SIG-M5 treated with dmso at 0.1 percent for 504 hours (cell line): ENCODE results near the gene FTCDNL1.

Experiments used
- DNase-seq: peaks from one replicate; lab custom pipeline; 2025; ENCODE audit not compliant: unreplicated experiment; lab: John Stamatoyannopoulos, UW

FTCDNL1 gene

GRCh38 chr2:199850718-199851500 is at the start of gene FTCDNL1:
Gene FTCDNL1 (minus strand): TSS chr2:199851192. CDS start chr2:199848962, 2,230 bp downstream.
- DNase-seq, result peak; percentile 73

- no peak for DNase-seq
These were observed 45.6 kb upstream of the FTCDNL1 start for GRCh38 chr2:199896617-199897016.

- DNase-seq, result no peak
These were observed 44.4 kb upstream of the FTCDNL1 start for GRCh38 chr2:199895406-199895805.

DNA sequence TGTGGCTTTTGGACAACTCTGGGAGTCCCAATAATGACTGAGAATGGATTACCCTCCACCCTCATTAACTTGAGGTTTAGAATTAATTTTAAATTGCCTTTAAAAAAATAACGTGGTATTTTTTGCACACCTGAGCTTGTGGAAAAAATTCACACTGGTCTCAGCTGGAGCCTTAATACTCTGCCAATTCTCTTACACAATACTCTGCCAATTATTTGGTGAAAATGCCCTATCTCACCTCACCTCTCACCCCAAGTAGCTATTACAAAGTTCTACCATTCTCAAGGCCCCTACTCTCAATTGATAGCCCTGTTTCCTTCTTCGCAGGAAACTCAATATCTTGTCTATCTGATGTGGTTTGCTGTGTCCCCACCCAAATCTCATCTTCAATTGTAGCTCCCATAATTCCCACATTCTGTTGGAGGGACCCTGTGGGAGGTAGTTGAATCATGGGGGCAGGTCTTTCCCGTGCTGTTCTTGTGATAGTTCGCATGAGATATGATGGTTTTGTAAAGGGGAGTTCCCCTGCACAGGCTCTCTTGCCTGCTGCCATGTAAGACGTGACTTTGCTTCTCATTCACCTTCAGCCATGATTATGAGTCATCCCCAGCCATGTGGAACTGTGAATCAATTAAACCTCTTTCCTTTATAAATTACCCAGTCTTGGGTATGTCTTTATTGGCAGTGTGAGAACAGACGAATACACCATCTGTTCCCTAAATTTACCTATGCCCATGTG is 32.7 kb upstream of the FTCDNL1 start:
- DNase-seq, result no peak

GRCh38 chr2:199882667-199883066 is 31.7 kb upstream of the FTCDNL1 start:
- no peak for DNase-seq

DNA sequence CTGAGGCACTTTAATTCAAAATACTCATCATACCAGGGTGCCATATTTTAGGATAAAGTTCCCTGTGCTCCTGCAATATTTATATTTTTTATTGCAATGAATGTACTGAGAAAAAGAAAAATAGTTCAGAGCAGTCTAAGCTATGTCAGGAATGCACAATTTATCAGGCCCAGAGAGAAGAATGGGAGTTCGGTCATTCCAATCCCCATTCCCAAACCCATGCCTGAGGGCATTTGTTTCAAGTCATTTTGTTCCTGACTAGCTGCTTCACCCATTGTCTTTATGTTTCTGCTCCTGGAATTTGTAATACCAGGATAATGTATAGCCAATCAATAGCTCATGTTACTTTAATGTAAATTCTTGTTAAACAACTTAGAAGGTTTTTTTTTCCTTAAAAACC is 24.4 kb upstream of the FTCDNL1 start:
- no peak for DNase-seq

DNA sequence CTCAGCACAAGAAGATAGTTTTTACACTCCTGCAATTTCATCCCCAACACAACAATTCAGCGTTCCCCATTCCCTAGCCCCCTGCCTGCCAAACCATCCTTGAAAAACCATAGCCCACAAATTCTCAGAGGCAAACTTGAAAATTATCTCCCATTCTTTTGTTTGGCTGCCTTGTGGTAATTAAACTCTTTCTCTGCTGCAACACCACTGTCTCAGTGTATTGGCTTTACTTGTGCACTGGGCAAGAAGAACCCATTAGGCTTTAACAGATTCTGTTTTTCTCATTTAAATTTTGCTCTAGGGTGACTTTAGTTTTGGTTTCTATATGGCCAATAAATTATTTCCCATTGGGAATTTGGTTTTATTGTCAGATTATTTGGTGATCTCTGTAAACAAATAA is 23.2 kb upstream of the FTCDNL1 start:
- DNase-seq, result no peak

DNA sequence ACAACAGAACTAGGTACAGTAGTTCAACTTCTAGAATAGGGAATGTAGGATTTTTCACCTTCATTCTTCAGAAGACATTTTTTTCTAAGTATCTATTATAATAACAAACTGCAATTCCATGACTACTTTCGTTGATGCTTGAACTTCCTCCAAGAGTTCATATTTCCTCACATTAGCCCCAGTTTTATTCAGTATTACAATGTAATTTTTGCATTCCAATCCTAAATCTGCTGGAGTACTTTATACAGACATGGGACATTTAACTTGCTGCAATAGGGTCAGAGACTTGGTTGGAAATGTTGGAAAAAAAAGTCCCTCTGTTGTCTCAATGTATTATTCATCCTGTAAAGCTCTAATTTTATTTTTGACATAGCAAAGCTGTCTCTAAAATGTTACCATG is 19.6 kb upstream of the FTCDNL1 start:
- DNase-seq, result no peak

DNA sequence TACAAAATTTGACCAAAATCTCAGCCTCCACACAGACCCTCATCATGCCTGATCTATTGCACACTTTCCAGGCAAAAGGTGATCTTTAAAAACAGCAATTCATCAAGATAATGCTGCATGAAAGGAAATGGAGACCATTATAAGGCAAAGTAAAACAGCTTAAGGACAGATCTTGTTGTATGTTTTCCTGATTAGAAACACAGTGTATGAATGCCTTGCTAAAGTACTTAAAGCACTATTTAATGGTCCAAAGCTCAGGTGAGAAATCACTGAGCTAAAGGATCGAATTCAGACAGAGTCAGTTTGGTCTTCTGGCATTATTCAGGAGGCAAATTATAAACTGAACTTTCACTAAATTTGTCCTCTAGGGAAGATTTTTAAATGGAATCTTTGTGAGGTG is 18.7 kb upstream of the FTCDNL1 start:
- DNase-seq, result no peak

- no peak for DNase-seq
These were observed 18.2 kb upstream of the FTCDNL1 start for GRCh38 chr2:199869227-199869541.

DNA sequence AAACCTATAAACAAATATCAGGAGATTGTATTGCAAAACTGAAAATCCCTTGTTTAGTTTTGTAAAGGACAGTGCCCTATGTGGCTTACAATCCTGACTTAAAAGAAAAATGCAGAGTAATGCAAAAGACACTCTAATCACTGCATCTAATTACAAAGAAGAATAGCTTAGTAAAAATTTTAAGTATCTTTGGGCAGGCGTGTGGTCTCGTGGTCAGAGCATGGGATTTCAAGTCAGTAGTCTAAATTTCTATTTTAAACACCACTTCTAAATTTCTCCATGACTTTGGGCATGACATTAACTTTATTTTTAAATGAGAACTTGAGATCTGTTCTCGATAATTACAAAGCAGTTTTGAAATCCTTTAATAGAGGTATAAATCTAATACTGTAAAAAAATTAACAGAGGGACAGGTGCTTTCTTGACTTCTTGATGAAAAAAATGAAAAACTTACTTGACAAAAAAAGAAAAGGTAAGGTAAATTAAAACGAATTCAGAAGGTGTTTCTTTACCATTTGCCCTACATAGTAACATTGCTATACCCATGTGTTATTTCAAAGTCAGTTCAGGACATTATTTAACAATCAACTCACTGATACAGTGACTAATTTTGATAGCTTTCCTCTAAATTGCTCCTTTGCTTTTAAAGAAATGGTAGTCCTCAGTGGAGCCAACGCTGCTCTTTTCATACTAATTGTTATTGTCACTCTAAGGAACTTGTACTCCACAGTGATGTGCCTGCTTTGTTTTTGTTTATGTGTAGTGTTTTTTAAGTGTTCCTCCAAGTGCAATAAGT is 17.6 kb upstream of the FTCDNL1 start:
- no peak for DNase-seq

GRCh38 chr2:199865905-199866304 is 14.9 kb upstream of the FTCDNL1 start:
- no peak for DNase-seq

DNA sequence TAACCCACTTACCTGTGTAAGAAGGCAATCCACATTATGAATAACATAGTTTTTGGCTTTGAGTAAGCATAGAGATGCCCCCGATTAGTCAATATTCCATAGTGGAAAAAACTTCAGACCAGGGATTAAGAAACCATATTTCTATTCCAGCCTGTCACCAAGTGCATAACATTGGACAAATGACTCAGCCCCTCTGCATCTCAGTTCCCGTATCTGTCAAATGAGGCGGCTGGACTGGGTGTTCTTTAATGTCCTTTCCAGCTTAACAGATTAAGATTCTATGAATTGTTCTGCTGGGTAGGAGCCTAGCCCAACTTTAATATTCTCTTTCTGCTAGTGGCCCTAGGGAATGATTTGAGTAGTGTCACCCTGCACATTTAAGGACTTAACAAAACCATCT is 11.8 kb upstream of the FTCDNL1 start:
- peak; percentile 13 for DNase-seq

DNA sequence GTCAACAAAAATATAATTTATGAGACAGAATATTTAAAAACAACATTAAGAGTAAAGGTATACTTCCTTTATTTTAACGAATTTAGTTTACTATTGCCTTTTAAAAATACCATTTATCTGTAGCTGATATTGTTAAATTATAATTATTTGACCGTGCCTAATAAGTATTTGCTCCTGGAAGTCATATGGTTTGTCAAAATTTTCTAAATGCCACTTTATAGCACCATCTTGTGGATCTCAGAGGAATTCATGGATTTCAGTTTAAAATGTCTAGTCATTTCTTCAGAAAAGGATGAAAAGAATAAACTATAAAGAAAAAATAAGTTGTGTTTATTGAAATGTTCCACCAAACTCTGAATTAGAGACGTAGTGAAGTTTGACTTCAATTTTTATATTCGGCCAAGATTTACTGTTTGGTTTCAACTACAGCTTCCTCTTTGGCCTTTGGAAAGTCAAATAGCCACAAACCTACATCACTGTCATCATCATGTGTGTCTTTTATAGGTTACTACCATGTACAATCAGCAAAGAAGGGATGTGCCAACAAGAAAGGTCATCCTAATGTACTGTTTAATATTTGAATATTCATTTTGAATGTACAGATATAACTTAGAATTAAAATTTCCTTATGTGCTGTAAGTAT is 10.3 kb upstream of the FTCDNL1 start:
- DNase-seq, result peak; percentile 51

GRCh38 chr2:199855812-199856211 is 4.8 kb upstream of the FTCDNL1 start:
- DNase-seq, result no peak

DNA sequence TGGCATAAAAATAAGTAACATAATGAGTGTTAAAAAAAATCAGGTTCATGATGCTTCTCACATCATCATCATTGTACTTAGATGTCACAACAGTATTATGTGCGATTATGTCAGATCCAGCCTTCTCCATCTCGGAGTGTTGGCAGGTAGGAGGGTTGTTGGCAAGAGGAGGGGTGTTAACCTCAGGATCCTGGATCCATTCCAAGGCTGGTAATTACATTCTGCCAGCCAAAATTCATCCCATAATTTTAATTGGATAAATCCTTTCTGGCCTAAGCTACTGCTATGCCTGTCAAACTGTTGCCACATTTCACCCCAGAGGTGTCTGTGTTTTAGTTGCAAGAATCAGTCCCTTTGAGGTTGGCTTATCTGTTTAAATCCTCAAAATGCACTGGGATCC is 891 bp upstream of the FTCDNL1 start:
- no peak for DNase-seq

DNA sequence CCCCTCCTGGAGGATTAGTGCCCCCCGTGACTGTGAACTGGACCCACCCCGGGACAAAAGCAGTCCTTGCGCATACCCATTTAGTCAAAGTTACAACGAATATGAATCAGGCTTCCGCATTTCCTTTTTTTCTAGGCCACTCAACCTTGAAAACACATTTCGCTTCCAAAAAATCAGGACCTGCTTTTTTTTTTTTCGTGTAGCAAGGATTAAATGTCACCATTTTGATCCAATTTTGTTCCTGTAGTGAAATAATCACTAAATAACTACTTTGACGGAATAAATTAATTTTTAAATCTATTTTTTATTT is 464 bp upstream of the FTCDNL1 start:
- DNase-seq, result no peak

GRCh38 chr2:199850218-199850717 is 724 bp downstream of the FTCDNL1 start:
- DNase-seq, result no peak

DNA sequence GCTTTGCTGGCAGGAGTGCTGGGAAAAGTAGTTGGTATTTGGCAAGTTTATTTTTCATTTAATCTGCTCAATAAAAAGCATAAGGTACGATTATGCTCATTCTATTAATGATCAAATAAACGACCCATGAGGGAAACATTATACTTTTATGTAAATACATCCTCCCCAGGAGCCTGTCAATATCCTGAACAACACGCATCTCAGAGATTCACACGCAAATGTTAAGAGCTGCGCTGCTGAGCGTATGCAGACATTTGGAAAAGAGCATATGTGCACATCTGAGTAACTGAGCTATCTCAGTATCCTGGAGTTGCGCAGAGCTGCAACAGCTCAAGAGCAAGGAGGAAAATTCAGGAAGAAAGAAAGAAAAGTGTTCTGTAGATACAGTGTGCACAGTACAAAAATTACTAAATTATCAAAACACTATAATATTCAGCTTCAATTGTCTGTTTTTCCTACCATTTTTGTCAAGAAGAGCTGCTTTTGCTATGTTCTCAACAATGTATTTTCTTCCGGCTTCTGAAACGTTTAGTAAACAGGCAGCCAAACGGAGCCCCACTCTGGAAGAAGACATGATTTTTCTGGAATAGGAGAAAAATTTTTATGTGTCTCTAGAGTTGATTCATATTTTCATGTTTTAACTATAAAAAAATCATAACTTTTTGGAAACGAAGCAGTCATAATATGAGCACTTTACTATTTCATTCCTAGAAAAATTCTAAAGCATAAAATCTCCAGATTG is 2.4 kb downstream of the FTCDNL1 start:
- DNase-seq, result no peak

- peak; percentile 44 for DNase-seq
These were observed 3.7 kb downstream of the FTCDNL1 start for GRCh38 chr2:199847181-199847864.
